Adrenal gland (tissue), 12 donors: ENCODE results near the gene TSPAN16. TPM values are rescaled to one million over a fixed set of nuclear protein-coding genes. Genes with fewer than 3 reads are reported as not detected.

Source experiments
- DNase-seq, 7 donors: peaks; one replicate each; pipeline ENCODE4 v3.0.0-alpha.2; 2019 to 2020
- H3K27ac ChIP-seq, 5 donors: fragments of 200-600 bp; sonication (generic) in 4 of 5; 1 replicate in 3 of 5; 2 replicates in 2 of 5; pipeline versions ENCODE4 v1.5.1 to v1.8.0; 2016 to 2020; ENCODE audit warnings: mild to moderate bottlenecking in 1 of 5
- H3K27me3 ChIP-seq: fragments of 200-600 bp; 2 replicates; pipeline ENCODE4 v1.8.0; 2021
- H3K36me3 ChIP-seq, 2 donors: fragments of 200-600 bp; replicated peaks in 1 of 2; 1 replicate in 1 of 2; 2 replicates in 1 of 2; pipeline versions ENCODE4 v1.5.1 to v1.8.0; 2018 to 2022
- H3K4me1 ChIP-seq, 2 donors: fragments of 200-600 bp; replicated peaks in 1 of 2; 1 replicate in 1 of 2; 2 replicates in 1 of 2; pipeline versions ENCODE4 v1.5.1 to v1.8.0; 2018 to 2021
- H3K4me3 ChIP-seq, 4 donors: fragments of 200-600 bp; sonication (generic) in 3 of 4; one replicate each; pipeline ENCODE4 v1.5.1; 2016 to 2018
- H3K9me3 ChIP-seq, 3 donors: fragments of 200-600 bp; sonication (generic) in 1 of 3; replicated peaks in 1 of 3; 1 replicate in 2 of 3; 2 replicates in 1 of 3; pipeline versions ENCODE4 v1.5.1 to v1.8.0; 2016 to 2021
- CTCF ChIP-seq, 6 experiments: fragments of 450-650 bp in 4 of 6; fragments of 200-600 bp in 2 of 6; sonication (generic) in 1 of 6; IDR thresholded peaks; 1 replicate in 5 of 6; 2 replicates in 1 of 6; pipeline versions ENCODE4 v1.5.1 to v1.8.0; 2016 to 2021; ENCODE audit warnings: antibody characterized with exemption in 6 of 6, mild to moderate bottlenecking in 2 of 6, moderate library complexity in 1 of 6
- POLR2A ChIP-seq, 2 donors: fragments of 450-650 bp; IDR thresholded peaks; one replicate each; pipeline ENCODE4 v1.6.1; 2017; ENCODE audit warnings: antibody characterized with exemption in 2 of 2, mild to moderate bottlenecking in 2 of 2, moderate library complexity in 1 of 2
- WGBS, 4 donors: extraction: QIAGEN DNeasy Blood & Tissue Kit in 2 of 4; methylation state at CpG; one replicate each; pipeline versions ENCODE4 v1.1.5 to v1.1.7; 2013 to 2017; 5-methylcytosine and 5-hydroxymethylcytosine counted together
- intact Hi-C, 2 donors: fragments of 100-400 bp; cut with DNase I; formaldehyde crosslinking; loops; one replicate each; pipeline versions ENCODE4 v1.14.1 to v1.15.0; 2022 to 2023
- polyA plus RNA-seq, 3 donors: library from polyadenylated mRNA; stranded (reverse); fragments of 200-250 nt in 2 of 3; fragments of 350-450 nt in 1 of 3; fragmentation: Illumina TruSeq in 1 of 3; extraction: RNeasy Lipid Tissue Mini Kit (QIAGEN cat#74804) in 1 of 3; gene quantifications; one replicate each; pipeline ENCODE4 v1.2.3, GENCODE V29; 2013 to 2014
- total RNA-seq, 9 donors: library from RNA; depleted of rRNA in 4 of 9; stranded (reverse); fragments of >200 nt in 4 of 9; fragments of 120-200 nt in 1 of 9; fragmentation: NEBNext Ultra II Directional in 1 of 9; extraction: Animal tissue kit (Norgen Biotek cat#: 25700) in 1 of 9; gene quantifications; one replicate each; pipeline versions ENCODE4 v1.1.0 to v1.2.4, GENCODE V29; 2013 to 2023
- donor health status: healthy with polysubstance abuse.
- donor health status: Bipolar disorder and iron deficiency.
- donor health status: DM: yes; HTN: yes; CAD: no.
- donor health status: DM: no; HTN: no; CAD: no.
- donor health status: DM: no; HTN: no; CAD: no.
- donor health status: DM: yes; HTN: yes; CAD: no.

The TSPAN16 gene
- total and polyA plus RNA-seq, 12 donors, result not detected

DNA sequence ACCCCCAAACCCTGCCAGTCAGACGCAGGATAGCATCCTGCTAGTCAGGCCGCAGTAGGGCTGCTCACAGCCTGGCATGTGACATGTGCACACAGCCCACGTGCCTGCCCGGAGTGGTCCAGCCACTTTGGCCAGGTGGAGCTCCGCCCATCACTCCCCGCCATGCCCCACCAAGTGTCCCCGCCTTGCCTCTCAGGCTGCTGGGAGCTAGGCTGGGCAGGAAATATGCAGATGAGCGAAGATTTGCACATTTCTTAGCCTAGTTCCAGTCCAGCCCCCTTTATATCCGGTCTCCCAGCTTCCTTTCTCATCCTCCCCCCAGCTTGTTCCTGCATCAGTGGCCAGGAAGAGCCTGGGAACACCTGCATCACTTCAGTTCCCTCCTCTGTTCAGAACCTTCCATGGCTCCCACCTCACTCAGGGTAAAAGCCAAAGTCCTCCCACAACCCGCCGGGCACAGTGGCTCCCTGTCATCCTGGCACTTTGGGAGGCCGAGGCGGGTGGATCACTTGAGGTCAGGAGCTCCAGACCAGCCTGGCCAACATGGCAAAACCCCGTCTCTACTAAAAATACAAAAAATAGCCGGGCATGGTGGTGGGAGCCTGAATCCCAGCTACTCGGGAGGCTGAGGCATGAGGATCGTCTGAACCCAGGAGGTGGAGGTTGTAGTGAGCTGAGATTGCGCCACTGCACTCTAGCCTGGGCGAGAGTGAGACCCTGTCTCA is 31.3 kb upstream of the TSPAN16 start:
- DNase-seq, result peak in 3 of 7 donors; percentile 32 to 65 (median 36)
- H3K9me3 ChIP-seq, result no peaks in the 10 kb centered on the region
- H3K27me3 ChIP-seq, result no peaks in the 10 kb centered on the region
- intact Hi-C loops, result no loop called here
- WGBS, 4 donors, result 71 to 83% (median 74%) methylated on average over 17 to 19 of the region's 19 CpGs
- H3K27ac ChIP-seq, result peak overlapping the region in 1 of 5 donors; percentile 67
- H3K4me3 ChIP-seq, result no peak overlapping the region
- H3K36me3 ChIP-seq, result no peaks in the 10 kb centered on the region
- no peak for TF ChIP-seq CTCF (IDR thresholded peaks at IDR 0.05)
- TF ChIP-seq POLR2A (IDR thresholded peaks at IDR 0.05), result no peak
- peaks cover 4 to 10% of the 10 kb centered on the region in 2 donors for H3K4me1 ChIP-seq

DNA sequence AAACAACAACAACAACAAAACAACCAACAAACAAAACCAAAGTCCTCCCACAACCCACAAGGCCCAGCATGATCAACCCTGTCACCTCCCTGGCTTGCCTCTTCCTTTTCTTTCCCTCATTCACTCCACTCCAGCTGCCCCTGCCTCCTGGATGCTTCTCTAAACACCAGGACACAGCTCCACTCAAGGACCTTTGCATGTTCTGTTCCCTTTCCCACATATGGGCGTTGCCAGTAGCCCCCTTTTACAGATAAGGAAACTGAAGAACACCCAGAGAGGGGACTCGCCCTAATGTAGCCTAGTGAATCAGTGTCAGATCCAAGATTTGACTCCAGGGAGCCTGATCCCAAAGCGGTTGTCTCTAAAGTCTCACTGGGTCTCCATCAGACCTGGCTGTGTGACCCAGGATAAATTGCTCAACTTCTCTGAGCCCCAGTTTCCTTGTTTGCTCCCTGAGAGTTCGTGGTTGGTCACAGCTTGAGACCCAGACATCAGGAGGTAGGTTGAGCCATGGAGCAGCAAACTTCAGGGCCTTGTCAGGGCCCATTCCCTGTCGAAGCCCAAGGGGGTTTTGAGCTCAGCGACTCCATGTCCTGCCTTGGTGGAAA is 30.7 kb upstream of the TSPAN16 start:
- intact Hi-C loops, result no loop called here

DNA sequence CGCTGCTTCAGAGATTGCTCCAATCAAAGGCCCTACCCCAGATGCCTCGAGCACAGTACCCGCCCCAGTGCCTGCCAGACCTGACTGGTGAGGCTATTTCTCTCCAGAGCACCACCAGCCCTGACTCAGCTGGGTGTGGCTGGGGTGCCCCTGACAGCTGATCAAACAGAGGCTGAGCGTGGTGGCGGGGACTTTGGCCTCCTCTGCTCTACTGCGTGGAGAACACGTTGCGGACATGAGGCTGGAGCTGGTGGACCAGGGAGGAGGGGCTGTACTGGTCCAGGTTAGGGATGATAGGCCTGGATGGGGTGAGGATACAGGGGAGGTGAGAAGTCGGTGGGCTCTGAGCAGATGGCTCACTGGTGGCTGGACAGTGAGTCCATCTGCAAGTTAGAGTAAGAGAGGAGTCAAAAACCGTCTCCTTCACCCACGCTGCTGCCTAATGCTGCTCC is 30.1 kb upstream of the TSPAN16 start:
- no peak overlapping the region for H3K27ac ChIP-seq

More for the DNA sequence above, 30.7 kb upstream of the TSPAN16 start:
- Histone ChIP-seq H3K4me3 (no peak overlapping the region), H3K9me3 (no peaks in the 10 kb centered on the region), H3K4me1 (peaks cover 4 to 10% of the 10 kb centered on the region in 2 donors), H3K36me3 (no peaks in the 10 kb centered on the region), H3K27me3 (no peaks in the 10 kb centered on the region), H3K27ac (peak overlapping the region in 1 of 5 donors; percentile 67)
- DNase-seq, result no peak
- WGBS, 4 donors, result 84 to 94% (median 90%) methylated on average over 4 to 6 of the region's 6 CpGs
- no peak for TF ChIP-seq POLR2A (IDR thresholded peaks at IDR 0.05)
- no peak for TF ChIP-seq CTCF (IDR thresholded peaks at IDR 0.05)

More for the DNA sequence above, 30.1 kb upstream of the TSPAN16 start:
- H3K4me1 ChIP-seq, result peaks cover 4 to 10% of the 10 kb centered on the region in 2 donors
- 73 to 76% (median 75%) methylated on average over 8 to 11 of the region's 11 CpGs for WGBS, 4 donors
- H3K4me3 ChIP-seq, result no peak overlapping the region
- DNase-seq, result no peak
- no peaks in the 10 kb centered on the region for H3K27me3 ChIP-seq
- no peaks in the 10 kb centered on the region for H3K36me3 ChIP-seq
- H3K9me3 ChIP-seq, result no peaks in the 10 kb centered on the region
- intact Hi-C loops, result no loop called here
- TF ChIP-seq POLR2A (IDR thresholded peaks at IDR 0.05) (no peak), CTCF (IDR thresholded peaks at IDR 0.05) (no peak)
